HepG2 (cell line): ENCODE results near the gene SFXN2. TPM values are rescaled to one million over a fixed set of nuclear protein-coding genes. Genes with fewer than 3 reads are reported as not detected.

Experiments used
- ATF1 ChIP-seq: IDR thresholded peaks from 2 replicates; pipeline ENCODE4 v1.6.1; 2016; ENCODE audit warnings: mild to moderate bottlenecking, control low read depth
- FOXO4 ChIP-seq: sonication (generic); formaldehyde crosslinking; conservative IDR thresholded peaks from 2 replicates; pipeline ENCODE4 v1.8.1; 2023; ENCODE audit warnings: missing genetic modification reagents
- MAZ ChIP-seq, 2 experiments: sonication (generic) in 1 of 2; formaldehyde crosslinking in 1 of 2; IDR thresholded peaks; 2 replicates each; pipeline versions ENCODE4 v1.5.0 to v1.6.1; 2012 to 2020; ENCODE audit warnings: low read depth in 2 of 2, mild to moderate bottlenecking in 2 of 2, borderline replicate concordance in 1 of 2, improper control_type of control experiment in 1 of 2, low read length in 1 of 2, missing genetic modification reagents in 1 of 2, moderate library complexity in 1 of 2
- MNT ChIP-seq: fragments of 450-650 bp; IDR thresholded peaks from 2 replicates; pipeline ENCODE4 v1.6.1; 2016
- REXO4 ChIP-seq: sonication (generic); formaldehyde crosslinking; IDR thresholded peaks from 2 replicates; pipeline ENCODE4 v1.8.0; 2022; ENCODE audit warnings: missing genetic modification reagents, mild to moderate bottlenecking, borderline replicate concordance
- SAP130 ChIP-seq: IDR thresholded peaks from 2 replicates; pipeline ENCODE4 v1.6.1; 2016; ENCODE audit warnings: low read depth
- ZNF292 ChIP-seq: sonication (generic); formaldehyde crosslinking; IDR thresholded peaks from 2 replicates; pipeline ENCODE4 v1.8.1; 2022; ENCODE audit warnings: mild to moderate bottlenecking, low read depth, missing genetic modification reagents, borderline replicate concordance
- ZNF407 ChIP-seq: sonication (generic); formaldehyde crosslinking; IDR thresholded peaks from one replicate; pipeline ENCODE4 v1.5.1; 2020; ENCODE audit warnings: mild to moderate bottlenecking, missing genetic modification reagents; ENCODE audit errors: not compliant biosample characterization
- polyA plus RNA-seq, 8 experiments: library from polyadenylated mRNA; depleted of rRNA in 3 of 8; stranded (reverse) in 7 of 8; unstranded in 1 of 8; fragments of >200 nt; fragmentation: Illumina TruSeq in 4 of 8; extraction: Trizol in 4 of 8; gene quantifications; 2 replicates each; pipeline versions ENCODE4 v1.2.1 to v1.2.3, GENCODE V29; 2011 to 2016; ENCODE audit warnings: low read depth in 4 of 8, missing spikeins in 1 of 8, mixed read lengths in 1 of 8; ENCODE audit not compliant: insufficient read depth in 1 of 8
- total RNA-seq, 5 experiments: library from RNA; depleted of rRNA; stranded (reverse); fragments of >200 nt; fragmentation: Illumina TruSeq; extraction: Trizol; gene quantifications; 2 replicates each; pipeline ENCODE4 v1.2.3, GENCODE V29; 2016; ENCODE audit warnings: low read depth in 1 of 5
- TF ChIP-seq, protein P1 (sequence below): sonication (generic); formaldehyde crosslinking; IDR thresholded peaks from 2 replicates; pipeline ENCODE4 v1.9.0; 2022; ENCODE audit warnings: missing genetic modification reagents, mild to moderate bottlenecking, borderline replicate concordance

The SFXN2 gene
- total and polyA plus RNA-seq, 2 of the 13 experiments (the other 11 are each of a cell fraction or from before 2014, with no cell fraction given): 12.8 to 21.1 TPM

DNA sequence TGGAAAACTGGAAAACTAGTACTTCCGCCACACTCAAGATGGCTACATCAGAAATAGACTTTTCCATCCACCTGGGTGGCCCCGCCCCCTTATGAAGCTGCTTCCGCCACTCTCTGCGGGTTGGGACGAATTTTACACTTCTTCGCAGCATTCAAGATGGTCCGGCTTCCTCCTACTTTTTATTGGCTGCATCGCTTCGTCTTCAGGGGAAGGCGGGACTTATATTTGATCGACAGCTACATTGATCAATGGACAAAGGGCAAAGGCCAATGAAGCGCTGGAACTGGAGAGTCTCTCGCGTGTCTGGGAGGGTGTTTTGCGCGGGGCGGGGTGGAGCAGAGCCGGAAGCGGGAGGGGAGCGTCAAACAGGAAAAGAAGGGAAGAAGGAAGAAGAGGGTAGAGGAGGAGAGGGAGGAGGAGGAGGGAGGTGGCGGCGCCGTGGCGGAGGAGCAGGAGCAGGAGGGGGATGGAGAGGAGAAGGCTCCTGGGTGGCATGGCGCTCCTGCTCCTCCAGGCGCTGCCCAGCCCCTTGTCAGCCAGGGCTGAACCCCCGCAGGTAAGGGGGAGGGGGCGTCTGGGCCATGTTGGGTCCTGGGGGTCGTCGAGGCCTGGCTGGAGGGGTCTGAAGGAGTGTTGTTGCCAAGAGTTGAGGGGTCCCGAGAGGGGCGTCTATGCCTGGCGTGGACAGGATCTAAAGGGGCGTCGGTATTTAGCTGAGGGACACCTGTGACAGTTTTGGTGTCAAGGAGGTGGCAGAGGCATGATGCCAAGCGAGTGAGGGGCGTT is 29.3 kb downstream of the SFXN2 start, which contains the start of gene WBP1L (continued):
- no peak for TF ChIP-seq ZNF407 (CRISPR knock-in tag)
- TF ChIP-seq, protein P1, sequence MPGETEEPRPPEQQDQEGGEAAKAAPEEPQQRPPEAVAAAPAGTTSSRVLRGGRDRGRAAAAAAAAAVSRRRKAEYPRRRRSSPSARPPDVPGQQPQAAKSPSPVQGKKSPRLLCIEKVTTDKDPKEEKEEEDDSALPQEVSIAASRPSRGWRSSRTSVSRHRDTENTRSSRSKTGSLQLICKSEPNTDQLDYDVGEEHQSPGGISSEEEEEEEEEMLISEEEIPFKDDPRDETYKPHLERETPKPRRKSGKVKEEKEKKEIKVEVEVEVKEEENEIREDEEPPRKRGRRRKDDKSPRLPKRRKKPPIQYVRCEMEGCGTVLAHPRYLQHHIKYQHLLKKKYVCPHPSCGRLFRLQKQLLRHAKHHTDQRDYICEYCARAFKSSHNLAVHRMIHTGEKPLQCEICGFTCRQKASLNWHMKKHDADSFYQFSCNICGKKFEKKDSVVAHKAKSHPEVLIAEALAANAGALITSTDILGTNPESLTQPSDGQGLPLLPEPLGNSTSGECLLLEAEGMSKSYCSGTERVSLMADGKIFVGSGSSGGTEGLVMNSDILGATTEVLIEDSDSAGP (CRISPR knock-in tag): peak; percentile 64; the same call in 1 of the 2 replicates
- no peak for TF ChIP-seq ZNF292 (CRISPR knock-in tag)
- no peak for TF ChIP-seq REXO4
- TF ChIP-seq MNT: 0 out of 2 replicates have a peak, but pooled peaks have one; percentile 14
- peak; percentile 46; the same call in 1 of the 2 replicates for TF ChIP-seq MAZ (IDR thresholded peaks at IDR 0.05; ENCODE audit: borderline replicate concordance, low read depth, low read length)
- TF ChIP-seq MAZ (CRISPR knock-in tag; IDR thresholded peaks at IDR 0.05; ENCODE audit: low read depth): no peak; the same call in 1 of the 2 replicates
- peak; percentile 88 for TF ChIP-seq ATF1 (CRISPR knock-in tag)
- peak; percentile 91; the same call in 1 of the 2 replicates for TF ChIP-seq FOXO4 (CRISPR knock-in tag)
- TF ChIP-seq SAP130 (CRISPR knock-in tag): peak; percentile 93
